Skeletal muscle tissue (tissue), 4 donors: Measurements from ENCODE around the gene ANO6. TPM values are rescaled to one million over a fixed set of nuclear protein-coding genes. Genes with fewer than 3 reads are reported as not detected.
A peak's percentile ranks its signal among the peaks of the same experiment; 100 is the strongest.

Experiments
- H3K27ac ChIP-seq: one replicate; pipeline ENCODE4 v1.7.0; 2013; ENCODE audit warnings: mild to moderate bottlenecking, low read depth, low read length, inconsistent platforms
- H3K27me3 ChIP-seq, 3 donors: one replicate each; pipeline ENCODE4 v1.7.0; 2013; ENCODE audit warnings: low read length in 3 of 3; ENCODE audit not compliant: control insufficient read depth in 3 of 3, insufficient read depth in 3 of 3
- H3K36me3 ChIP-seq, 3 donors: one replicate each; pipeline ENCODE4 v1.7.0; 2013; ENCODE audit warnings: low read length in 3 of 3; ENCODE audit not compliant: control insufficient read depth in 3 of 3, insufficient read depth in 3 of 3
- H3K4me1 ChIP-seq, 3 donors: one replicate each; pipeline ENCODE4 v1.7.0; 2013; ENCODE audit warnings: low read length in 3 of 3, mild to moderate bottlenecking in 3 of 3; ENCODE audit not compliant: control insufficient read depth in 3 of 3, insufficient read depth in 3 of 3
- H3K4me3 ChIP-seq, 3 donors: one replicate each; pipeline ENCODE4 v1.7.0; 2013; ENCODE audit warnings: low read length in 3 of 3
- H3K9ac ChIP-seq, 3 donors: one replicate each; pipeline ENCODE4 v1.7.0; 2013; ENCODE audit warnings: low read length in 3 of 3, mild to moderate bottlenecking in 3 of 3, moderate library complexity in 2 of 3, low read depth in 1 of 3
- H3K9me3 ChIP-seq, 3 donors: one replicate each; pipeline ENCODE4 v1.7.0; 2013; ENCODE audit warnings: low read length in 3 of 3; ENCODE audit not compliant: control insufficient read depth in 3 of 3
- total RNA-seq: library from RNA; depleted of rRNA; stranded (reverse); fragments of >200 nt; gene quantifications from one replicate; pipeline ENCODE4 v1.2.3, GENCODE V29; 2014
- donor health status: Osteomylitis.

ANO6 gene
- total RNA-seq, 1 donor from 2014 or later = 50.6 TPM

- H3K27me3 ChIP-seq = no peaks in the 10 kb centered on the region
- H3K27ac ChIP-seq = no peak overlapping the region
- H3K9me3 ChIP-seq = no peaks in the 10 kb centered on the region
- H3K4me1 ChIP-seq = no peaks in the 10 kb centered on the region
- H3K36me3 ChIP-seq = no peaks in the 10 kb centered on the region
- no peak overlapping the region for H3K4me3 ChIP-seq
- H3K9ac ChIP-seq = no peak overlapping the region
Observed at GRCh38 chr12:45209784-45210183, 6.1 kb upstream of the ANO6 start.

GRCh38 chr12:45212064-45212463, 3.8 kb upstream of the ANO6 start:
- Histone ChIP-seq H3K36me3 (no peaks in the 10 kb centered on the region), H3K27me3 (no peaks in the 10 kb centered on the region), H3K4me1 (peaks cover 0 to 5% (median 2%) of the 10 kb centered on the region in 3 donors), H3K27ac (no peak overlapping the region), H3K4me3 (no peak overlapping the region), H3K9ac (no peak overlapping the region), H3K9me3 (no peaks in the 10 kb centered on the region)

- Histone ChIP-seq H3K27ac (no peak overlapping the region), H3K4me3 (no peak overlapping the region), H3K9me3 (no peaks in the 10 kb centered on the region), H3K36me3 (no peaks in the 10 kb centered on the region), H3K4me1 (peaks cover under 1 to 5% (median 5%) of the 10 kb centered on the region in 3 donors), H3K9ac (no peak overlapping the region), H3K27me3 (no peaks in the 10 kb centered on the region)
Observed at GRCh38 chr12:45213107-45213506, 2.8 kb upstream of the ANO6 start.

GRCh38 chr12:45214071-45214470, 1.8 kb upstream of the ANO6 start:
- no peaks in the 10 kb centered on the region for H3K27me3 ChIP-seq
- no peaks in the 10 kb centered on the region for H3K9me3 ChIP-seq
- H3K36me3 ChIP-seq = no peaks in the 10 kb centered on the region
- no peak overlapping the region for H3K4me3 ChIP-seq
- peaks cover 6 to 14% (median 11%) of the 10 kb centered on the region in 3 donors for H3K4me1 ChIP-seq
- no peak overlapping the region for H3K9ac ChIP-seq
- no peak overlapping the region for H3K27ac ChIP-seq

DNA sequence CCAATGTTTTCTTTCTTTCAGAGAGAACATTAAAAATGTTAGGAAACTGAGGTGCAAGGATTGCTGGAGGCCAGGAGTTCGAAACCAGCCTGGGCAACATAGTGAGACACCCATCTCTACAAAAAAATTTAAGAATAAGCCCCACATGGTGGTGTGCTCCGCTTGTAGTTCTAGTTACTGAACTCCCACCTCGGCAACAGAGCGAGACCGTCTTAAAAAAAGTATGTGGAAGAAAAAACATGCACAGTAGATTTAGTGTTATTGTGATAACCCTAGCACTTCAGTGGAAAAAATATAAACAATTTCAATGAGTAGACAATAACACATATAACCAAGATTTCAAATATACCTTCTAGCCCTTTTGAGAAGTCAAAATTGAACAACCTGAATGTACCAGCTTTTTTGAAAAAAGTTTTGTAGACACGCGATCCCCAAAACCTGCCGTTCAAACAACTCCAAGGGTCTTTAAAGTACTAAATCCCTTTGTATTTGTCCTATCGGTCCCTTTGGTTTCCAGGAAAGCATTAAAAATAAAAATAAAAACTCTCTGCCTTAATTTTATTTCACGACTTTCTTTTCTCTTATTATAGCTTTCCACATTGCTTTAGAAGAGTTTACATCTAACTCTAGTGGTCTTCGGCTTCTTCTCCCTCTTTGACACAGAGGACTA, 1.0 kb upstream of the ANO6 start:
- Histone ChIP-seq H3K9me3 (no peaks in the 10 kb centered on the region), H3K36me3 (no peaks in the 10 kb centered on the region), H3K4me1 (peaks cover 9 to 22% (median 19%) of the 10 kb centered on the region in 3 donors), H3K27ac (peak overlapping the region; percentile 94), H3K27me3 (no peaks in the 10 kb centered on the region), H3K9ac (peak overlapping the region; percentile 89 to 97 (median 90)), H3K4me3 (peak overlapping the region; percentile 93 to 99 (median 97))

GRCh38 chr12:45216230-45216982, 511 bp downstream of the ANO6 start:
- H3K27ac ChIP-seq = peak overlapping the region; percentile 94
- H3K27me3 ChIP-seq = no peaks in the 10 kb centered on the region
- peaks cover 9 to 27% (median 27%) of the 10 kb centered on the region in 3 donors for H3K4me1 ChIP-seq
- peak overlapping the region; percentile 89 to 97 (median 90) for H3K9ac ChIP-seq
- H3K36me3 ChIP-seq = no peaks in the 10 kb centered on the region
- H3K4me3 ChIP-seq = peak overlapping the region; percentile 93 to 99 (median 97)
- no peaks in the 10 kb centered on the region for H3K9me3 ChIP-seq

DNA sequence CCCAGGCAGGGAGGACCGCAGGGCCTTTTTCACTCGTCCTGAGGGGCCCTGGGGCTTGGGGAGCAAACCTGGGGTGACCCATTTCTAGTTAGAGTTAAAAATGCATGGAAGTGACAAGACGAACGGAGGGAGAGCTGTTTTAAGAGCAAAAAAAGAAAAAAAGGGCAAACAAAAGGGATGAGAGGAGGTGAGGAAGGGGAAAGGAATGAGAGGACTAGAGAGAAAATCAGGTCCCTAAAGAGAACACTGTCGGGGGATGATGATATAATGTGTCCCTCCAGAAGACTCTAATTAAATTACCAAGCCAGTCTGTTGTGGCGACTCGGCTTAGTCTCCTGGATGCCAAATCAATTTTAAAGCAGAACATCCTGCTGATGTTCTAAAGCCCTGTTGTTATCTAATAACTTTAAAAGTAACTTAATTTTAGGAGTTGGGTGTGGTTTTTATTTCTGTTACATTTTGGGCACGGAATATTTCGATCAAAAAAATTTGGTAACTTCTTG, 1.1 kb downstream of the ANO6 start:
- Histone ChIP-seq H3K9me3 (no peaks in the 10 kb centered on the region), H3K36me3 (no peaks in the 10 kb centered on the region), H3K4me3 (peak overlapping the region; percentile 93 to 99 (median 97)), H3K27ac (peak overlapping the region; percentile 94), H3K27me3 (no peaks in the 10 kb centered on the region), H3K9ac (peak overlapping the region; percentile 89 to 97 (median 90)), H3K4me1 (peaks cover 9 to 27% (median 27%) of the 10 kb centered on the region in 3 donors)

DNA sequence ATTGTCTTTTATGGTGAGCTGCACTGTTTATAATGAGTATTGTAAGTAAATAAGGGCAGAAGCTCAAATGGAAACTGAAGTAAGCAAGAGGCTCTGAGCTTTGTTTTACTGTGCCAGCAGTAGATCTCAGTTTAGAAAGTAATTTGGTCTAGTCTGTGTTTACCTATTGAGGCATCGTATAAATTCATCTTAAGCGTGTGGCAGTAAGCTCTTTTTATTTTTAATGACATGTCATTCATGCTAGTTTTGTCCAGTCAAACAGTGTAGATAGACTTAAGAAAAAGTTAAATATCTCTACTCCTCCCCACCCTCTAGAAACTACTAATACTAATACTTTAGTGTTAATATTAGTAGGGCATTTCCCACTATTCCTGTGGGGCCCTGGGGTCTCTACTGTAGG, 2.0 kb downstream of the ANO6 start:
- Histone ChIP-seq H3K9ac (peak overlapping the region; percentile 89 to 97 (median 90)), H3K4me3 (peak overlapping the region; percentile 93 to 99 (median 97)), H3K27ac (peak overlapping the region; percentile 94)

DNA sequence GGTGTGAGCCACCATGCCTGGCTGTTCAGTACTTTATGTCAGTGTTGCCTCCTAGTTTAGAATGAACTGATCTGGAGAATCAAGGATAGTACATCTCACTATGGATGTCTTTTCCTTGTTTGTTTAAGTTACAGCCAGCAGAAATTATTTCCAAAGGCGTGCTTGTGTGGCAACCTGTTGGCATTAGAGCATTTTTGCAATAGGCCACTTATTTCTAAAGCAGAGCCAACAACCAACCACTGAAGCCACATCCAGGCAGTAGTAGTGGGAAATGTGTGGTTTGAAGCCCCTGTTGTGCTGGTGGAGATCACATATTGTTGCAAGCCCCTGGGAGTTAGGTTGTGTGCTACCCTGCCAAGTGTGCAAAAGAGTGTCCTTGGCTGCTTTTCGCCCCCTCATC, 3.7 kb downstream of the ANO6 start:
- H3K9me3 ChIP-seq = no peaks in the 10 kb centered on the region
- H3K4me1 ChIP-seq = peaks cover 12 to 31% (median 27%) of the 10 kb centered on the region in 3 donors
- peak overlapping the region in 1 of 3 donors; percentile 8 for H3K9ac ChIP-seq
- no peak overlapping the region for H3K27ac ChIP-seq
- peak overlapping the region in 2 of 3 donors; percentile 1 to 2 for H3K4me3 ChIP-seq
- H3K36me3 ChIP-seq = no peaks in the 10 kb centered on the region
- H3K27me3 ChIP-seq = no peaks in the 10 kb centered on the region

More for the DNA sequence above, 2.0 kb downstream of the ANO6 start:
- no peaks in the 10 kb centered on the region for H3K36me3 ChIP-seq
- no peaks in the 10 kb centered on the region for H3K9me3 ChIP-seq
- H3K4me1 ChIP-seq = peaks cover 9 to 27% (median 27%) of the 10 kb centered on the region in 3 donors
- H3K27me3 ChIP-seq = no peaks in the 10 kb centered on the region
